OCI-LY7 (cell line): ENCODE data around the gene ACSL6.

Source experiments
- EZH2phosphoT487 ChIP-seq: fragments of 200-600 bp; sonication (generic); IDR thresholded peaks from 2 replicates; pipeline ENCODE4 v1.6.1; 2018; ENCODE audit warnings: low read depth, borderline replicate concordance, mild to moderate bottlenecking, mixed run types, antibody characterized with exemption, low read length, moderate library complexity, mixed read lengths
- TF ChIP-seq, protein P1 (sequence below): fragments of 200-600 bp; sonication (generic); conservative IDR thresholded peaks from 2 replicates; pipeline ENCODE4 v1.5.1; 2014; ENCODE audit warnings: mild to moderate bottlenecking, antibody characterized with exemption, low read length, moderate library complexity, mixed read lengths

DNA sequence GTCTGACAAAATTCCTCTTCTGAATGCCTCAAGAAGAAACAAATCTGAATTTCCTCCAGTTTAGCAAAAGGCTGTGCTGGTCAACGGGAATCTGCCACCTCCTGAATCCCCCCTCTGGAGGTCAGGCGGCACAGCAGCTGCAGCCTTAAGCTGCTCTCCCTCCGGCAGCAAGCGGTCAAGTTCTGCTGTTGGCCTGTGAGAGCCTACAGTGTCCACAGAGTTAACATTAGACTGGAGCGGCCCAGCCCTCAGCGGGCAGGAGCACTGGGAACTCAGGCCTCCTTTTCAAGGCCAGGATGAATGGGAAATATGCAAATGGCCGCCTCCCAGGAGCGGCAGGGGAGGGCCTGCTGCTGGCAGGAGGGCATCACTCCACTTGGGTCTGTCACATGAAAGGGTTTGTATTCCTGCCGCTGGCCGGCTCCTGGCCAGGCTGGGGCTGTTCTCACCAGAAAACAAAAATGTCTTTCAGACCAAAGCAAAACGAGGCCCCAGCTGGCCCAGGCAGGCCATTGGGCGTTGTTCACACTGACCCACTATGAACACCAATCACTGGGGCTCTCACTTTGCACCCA is 8.2 kb downstream of the ACSL6 start:
- TF ChIP-seq, protein P1, sequence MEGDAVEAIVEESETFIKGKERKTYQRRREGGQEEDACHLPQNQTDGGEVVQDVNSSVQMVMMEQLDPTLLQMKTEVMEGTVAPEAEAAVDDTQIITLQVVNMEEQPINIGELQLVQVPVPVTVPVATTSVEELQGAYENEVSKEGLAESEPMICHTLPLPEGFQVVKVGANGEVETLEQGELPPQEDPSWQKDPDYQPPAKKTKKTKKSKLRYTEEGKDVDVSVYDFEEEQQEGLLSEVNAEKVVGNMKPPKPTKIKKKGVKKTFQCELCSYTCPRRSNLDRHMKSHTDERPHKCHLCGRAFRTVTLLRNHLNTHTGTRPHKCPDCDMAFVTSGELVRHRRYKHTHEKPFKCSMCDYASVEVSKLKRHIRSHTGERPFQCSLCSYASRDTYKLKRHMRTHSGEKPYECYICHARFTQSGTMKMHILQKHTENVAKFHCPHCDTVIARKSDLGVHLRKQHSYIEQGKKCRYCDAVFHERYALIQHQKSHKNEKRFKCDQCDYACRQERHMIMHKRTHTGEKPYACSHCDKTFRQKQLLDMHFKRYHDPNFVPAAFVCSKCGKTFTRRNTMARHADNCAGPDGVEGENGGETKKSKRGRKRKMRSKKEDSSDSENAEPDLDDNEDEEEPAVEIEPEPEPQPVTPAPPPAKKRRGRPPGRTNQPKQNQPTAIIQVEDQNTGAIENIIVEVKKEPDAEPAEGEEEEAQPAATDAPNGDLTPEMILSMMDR = no peak
- no peak for TF ChIP-seq EZH2phosphoT487
